ENCODE results near the gene CHAC1.

Gene CHAC1, protein sequence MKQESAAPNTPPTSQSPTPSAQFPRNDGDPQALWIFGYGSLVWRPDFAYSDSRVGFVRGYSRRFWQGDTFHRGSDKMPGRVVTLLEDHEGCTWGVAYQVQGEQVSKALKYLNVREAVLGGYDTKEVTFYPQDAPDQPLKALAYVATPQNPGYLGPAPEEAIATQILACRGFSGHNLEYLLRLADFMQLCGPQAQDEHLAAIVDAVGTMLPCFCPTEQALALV

DNA sequence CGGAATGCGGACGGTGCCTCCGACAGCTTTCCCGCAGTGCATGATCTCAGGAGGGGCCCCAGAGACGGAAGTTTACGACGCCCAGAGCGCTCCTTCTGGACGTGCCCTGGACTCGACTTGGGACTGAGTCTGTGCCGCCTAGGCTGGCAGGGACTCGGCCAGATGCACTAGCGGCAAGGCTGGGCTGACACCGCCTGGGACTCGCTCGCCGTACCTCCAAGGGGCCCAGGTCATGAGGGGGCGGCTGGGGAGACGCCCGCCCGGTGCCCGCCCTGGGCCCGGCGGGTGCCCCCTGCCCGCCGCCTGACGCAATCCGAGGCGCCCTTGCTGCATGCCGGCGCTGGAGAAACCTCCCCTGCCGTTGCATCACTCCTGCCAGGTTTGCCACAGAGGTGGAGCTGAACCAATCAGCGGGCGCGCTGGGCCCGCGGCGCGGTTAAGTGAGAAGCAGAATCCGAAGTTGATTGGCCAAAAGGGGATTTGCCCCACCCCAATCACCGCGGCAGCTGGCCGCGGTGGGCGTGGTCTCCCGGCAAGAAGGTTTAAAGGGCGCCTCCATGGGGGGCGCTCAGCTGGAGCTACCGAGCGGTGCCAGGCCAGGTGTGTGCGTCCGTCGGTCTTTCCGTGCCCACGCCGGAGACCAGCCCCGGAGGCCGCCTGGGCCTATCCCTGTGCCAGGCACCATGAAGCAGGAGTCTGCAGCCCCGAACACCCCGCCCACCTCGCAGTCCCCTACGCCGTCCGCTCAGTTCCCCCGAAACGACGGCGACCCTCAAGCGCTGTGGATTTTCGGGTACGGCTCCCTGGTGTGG, at the start of gene CHAC1:
CHAC1 (plus strand) TSS at position 571 of the 812 bp plus-strand sequence; CDS start at position 684, 113 bp downstream.
- peak; percentile 24 to 95 (median 85) for DNase-seq

GRCh38 chr15:40904552-40905201, 48.6 kb upstream of the CHAC1 start:
- no peak for DNase-seq

- DNase-seq, result peak in 45 of 51 donors; percentile 24 to 81 (median 59)
Observed at GRCh38 chr15:40906091-40906990, 46.9 kb upstream of the CHAC1 start.

DNA sequence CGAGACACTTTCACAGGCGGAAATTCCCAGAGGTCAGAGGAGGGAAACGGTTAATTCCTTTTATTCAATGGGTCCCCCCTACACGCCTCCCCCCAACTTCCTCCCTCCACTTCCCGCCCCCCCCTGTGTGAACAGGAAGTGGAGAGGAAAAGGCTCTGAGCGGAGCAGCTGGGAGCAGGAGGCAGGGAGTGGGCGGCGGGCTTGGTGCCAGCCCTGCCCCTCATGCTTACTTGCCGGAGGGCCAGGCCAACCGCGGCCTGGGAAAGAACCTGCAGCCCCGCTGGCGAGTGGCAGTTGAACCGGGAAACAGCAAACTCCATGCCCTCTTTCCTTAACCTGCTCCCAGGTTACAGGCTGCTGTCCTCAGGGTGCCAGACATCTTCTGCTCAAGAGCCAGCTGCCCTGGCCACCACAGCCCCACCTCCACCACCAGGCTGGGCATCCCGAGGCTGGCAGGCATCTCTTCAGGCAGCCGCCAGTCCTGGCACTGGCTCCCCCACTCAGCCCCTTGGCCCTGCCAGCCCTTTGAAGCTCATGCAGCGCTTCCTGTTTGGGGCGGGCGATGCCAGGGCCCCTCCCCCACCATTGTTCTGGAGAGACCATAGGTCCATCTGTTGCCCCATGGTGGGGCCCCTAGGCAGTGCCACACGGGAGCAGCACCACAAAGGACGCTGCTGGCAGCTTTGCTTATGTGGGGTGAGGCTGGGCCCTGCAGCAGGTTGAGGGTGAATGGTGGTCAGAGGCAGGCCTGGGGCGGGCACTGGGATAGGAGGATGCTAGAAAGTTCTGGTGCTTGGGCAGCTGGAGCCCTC, 46.1 kb upstream of the CHAC1 start:
- DNase-seq, result peak in 27 of 51 donors; percentile 12 to 62 (median 34)

DNA sequence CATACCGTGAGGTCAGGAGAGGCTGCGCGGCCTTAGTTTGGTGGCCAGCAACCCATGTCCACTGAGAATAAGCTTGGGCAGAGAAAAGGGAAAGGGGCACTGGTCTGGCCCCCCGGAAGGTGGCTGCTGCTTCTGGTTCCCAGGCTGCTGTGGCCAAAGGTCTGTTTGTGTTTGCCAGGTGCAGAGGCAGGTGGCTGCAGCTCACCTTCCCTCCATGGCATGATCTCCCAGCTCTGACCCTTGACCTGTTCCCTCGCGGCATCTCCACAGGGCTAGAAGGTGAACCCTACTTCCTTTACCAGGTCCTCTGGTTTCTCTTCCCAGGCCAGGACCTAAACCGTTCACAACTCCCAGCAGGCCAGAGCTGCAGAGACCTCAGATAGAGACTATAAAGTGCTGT, 45.2 kb upstream of the CHAC1 start:
- no peak for DNase-seq

GRCh38 chr15:40909662-40910630, 43.3 kb upstream of the CHAC1 start:
- peak in 1 of 51 donors; percentile 15 for DNase-seq

DNA sequence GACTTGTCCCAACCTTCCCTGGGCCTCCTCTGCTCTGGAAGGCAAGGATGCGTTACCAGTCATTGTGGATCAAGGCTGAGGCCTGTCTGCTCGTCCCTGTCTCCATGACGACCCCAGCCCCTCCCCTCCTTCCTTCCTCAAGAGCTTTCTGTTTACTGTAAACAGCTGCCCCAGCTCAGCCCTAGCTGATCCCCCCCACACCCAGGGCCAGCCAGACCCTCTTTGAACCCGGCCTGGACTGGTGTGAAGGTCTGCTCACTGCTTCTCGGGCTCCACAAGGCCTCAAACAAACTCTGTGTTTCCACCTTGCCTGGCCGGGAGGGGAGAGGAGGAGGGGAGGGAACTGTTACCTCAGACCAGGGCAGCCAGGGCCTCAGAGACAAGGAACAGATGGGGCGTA, 42.1 kb upstream of the CHAC1 start:
- no peak for DNase-seq

- no peak for DNase-seq
Observed at GRCh38 chr15:40911693-40912092, 41.6 kb upstream of the CHAC1 start.

DNA sequence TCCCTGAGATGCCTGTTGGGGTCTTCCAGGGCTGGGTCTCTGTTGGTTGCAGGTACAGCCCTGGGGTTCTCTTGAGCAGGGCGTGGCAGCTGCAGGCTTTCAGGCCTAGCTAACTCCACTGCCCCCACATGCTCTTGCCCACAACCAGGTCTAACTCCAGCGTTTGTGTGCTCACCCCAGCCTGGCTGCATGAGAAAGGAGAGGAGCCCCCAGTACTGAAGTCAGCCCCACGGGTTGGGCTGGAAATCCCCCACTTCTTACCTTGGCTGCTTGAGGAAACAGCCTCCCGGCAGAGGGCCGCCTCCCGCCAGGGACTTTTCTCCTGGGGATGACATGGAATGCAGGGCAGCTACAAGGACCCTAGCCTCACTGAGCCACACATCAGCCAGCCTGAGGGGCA, 40.8 kb upstream of the CHAC1 start:
- no peak for DNase-seq

DNA sequence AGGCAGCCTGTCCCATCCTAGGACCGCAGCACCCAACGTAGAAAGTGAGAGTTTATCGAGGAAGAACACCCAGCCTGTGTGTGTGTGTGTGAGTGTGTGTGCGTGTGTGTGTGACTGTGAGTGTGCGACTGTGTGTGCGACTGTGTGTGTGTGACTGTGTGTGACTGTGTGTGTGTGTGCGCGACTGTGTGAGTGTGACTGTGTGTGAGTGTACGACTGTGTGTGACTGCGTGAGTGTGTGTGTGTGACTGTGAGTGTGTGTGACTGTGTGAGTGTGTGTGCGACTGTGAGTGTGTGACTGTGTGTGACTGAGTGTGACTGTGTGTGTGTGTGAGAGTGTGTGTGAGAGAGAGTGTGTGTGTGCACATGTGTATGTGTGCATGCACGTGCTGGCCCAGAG, 39.3 kb upstream of the CHAC1 start:
- no peak for DNase-seq

- no peak for DNase-seq
Observed at GRCh38 chr15:40914486-40914885, 38.8 kb upstream of the CHAC1 start.

DNA sequence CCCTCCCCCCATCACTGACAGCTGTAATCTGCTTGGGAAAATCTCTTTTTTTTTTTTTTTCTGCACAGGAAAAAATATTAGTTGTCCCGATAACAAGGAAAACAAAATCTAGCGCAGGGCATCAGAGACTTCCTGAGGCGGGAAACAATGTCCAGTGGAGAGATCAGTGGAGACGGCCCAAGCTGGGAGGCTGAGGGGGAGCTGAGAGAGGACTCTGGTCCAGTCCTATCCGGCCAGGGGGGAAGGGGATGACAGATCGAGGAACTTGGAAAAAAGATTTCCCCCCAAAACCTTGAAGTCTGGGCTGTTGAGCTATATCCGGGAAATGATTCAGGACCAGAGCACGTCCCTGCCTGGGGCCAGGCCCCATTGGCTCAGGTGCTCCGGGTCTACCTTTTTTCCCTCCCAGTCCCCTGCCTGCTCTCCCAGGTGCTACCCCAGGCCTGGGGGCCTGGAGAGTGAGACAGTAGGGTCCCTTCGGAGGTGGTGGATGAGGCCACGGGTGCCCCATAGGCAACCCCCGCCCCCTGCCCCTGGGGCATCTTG, 38.1 kb upstream of the CHAC1 start:
- no peak for DNase-seq

- no peak for DNase-seq
Observed at GRCh38 chr15:40915679-40916078, 37.6 kb upstream of the CHAC1 start.

GRCh38 chr15:40917585-40917984, 35.7 kb upstream of the CHAC1 start:
- DNase-seq, result no peak

- no peak for DNase-seq
Observed at GRCh38 chr15:40918146-40918798, 35.0 kb upstream of the CHAC1 start.

GRCh38 chr15:40918799-40919392, 34.4 kb upstream of the CHAC1 start:
- DNase-seq, result no peak

DNA sequence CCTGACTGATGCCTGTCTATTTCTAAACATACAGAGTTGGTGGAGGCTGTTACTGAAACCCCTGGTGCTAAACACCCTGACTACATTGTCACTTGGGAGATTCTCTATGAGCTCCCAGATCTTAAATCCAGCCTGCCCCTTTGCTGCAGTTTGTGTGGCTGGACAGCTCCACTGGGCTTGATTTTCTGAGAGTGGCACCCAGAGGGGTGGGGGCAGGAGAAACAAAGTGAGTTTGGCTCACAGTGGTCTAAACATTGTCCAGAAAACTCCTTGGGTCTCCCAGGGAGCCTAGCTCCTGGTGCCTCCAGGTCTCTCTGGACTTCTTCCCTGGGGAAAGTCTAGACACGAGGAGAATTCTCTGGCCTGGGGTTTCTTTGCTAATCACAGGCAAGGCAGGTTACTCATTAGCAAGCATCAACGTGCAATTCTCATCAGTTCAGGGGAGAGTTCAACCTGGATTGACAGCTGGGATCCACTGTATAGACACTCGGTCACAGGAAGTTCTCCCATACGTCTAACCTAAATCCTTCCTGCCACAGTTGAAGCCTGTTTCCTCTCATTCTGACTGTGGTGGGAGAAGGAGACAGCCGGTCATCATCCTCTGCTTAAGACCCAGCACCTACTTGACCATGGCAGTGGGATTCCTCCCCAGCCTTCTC, 31.2 kb upstream of the CHAC1 start:
- no peak for DNase-seq

Measured in hypothalamus (tissue), 51 donors.